ENCODE data around the gene RNF31. TPM values are rescaled to one million over a fixed set of nuclear protein-coding genes. Genes with fewer than 3 reads are reported as not detected.

RNF31 gene
- total and polyA plus RNA-seq, 2 of the 13 experiments (the other 11 are each of a cell fraction or from before 2014, with no cell fraction given): 48.2 to 86.8 TPM

DNA sequence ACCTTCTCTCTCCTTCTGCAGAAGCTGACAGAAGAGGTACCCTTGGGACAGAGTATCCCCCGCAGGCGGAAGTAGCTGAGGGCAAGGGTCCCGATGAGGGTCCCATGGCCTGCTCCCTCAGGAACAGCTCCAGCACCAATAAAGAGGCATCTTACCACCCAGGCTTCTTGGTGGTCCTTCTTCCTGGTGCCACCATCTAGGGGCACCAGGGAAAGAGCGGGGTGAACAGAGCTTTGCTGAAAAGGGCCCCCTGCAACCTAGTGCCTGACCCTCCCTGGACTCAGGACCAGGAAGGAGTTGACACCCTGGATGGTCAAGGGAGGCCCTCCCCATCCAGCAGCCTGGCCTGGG lies 13.2 kb downstream of the RNF31 start (continued):
- TF ChIP-seq ZNF615 (CRISPR knock-in tag; IDR thresholded peaks at IDR 0.05; ENCODE audit: borderline replicate concordance) (no peak), EEA1 (CRISPR knock-in tag; IDR thresholded peaks at IDR 0.05; ENCODE audit: borderline replicate concordance) (peak; percentile 19; the same call in 1 of the 2 replicates), SOX6 (IDR thresholded peaks at IDR 0.05) (no peak), SOX6 (CRISPR knock-in tag; IDR thresholded peaks at IDR 0.05) (no peak), ZNF550 (CRISPR knock-in tag; IDR thresholded peaks at IDR 0.05; ENCODE audit: borderline replicate concordance) (no peak), ZNF883 (CRISPR knock-in tag; IDR thresholded peaks at IDR 0.05; ENCODE audit: not compliant biosample characterization) (no peak), EED (CRISPR knock-in tag; IDR thresholded peaks at IDR 0.05) (0 out of 2 replicates have a peak, but pooled peaks have one; percentile 20), ZNF414 (CRISPR knock-in tag; IDR thresholded peaks at IDR 0.05) (no peak), ZNF709 (CRISPR knock-in tag; IDR thresholded peaks at IDR 0.05) (0 out of 2 replicates have a peak, but pooled peaks have one; percentile 31), KDM4B (CRISPR knock-in tag; IDR thresholded peaks at IDR 0.05) (no peak), SAFB2 (CRISPR knock-in tag; IDR thresholded peaks at IDR 0.05; ENCODE audit: borderline replicate concordance, low read depth) (0 out of 2 replicates have a peak, but pooled peaks have one; percentile 6), NFKBIZ (CRISPR knock-in tag; IDR thresholded peaks at IDR 0.05) (no peak), ZFP1 (CRISPR knock-in tag; IDR thresholded peaks at IDR 0.05) (no peak), SMC3 (IDR thresholded peaks at IDR 0.05; ENCODE audit: low read length) (no peak)

All from HepG2 (cell line).